Mucosa of rectum (tissue), 2 donors: Measurements from ENCODE around the gene EXOC6B.

Experiments used
- H3K27ac ChIP-seq, 2 donors: one replicate each; pipeline ENCODE4 v1.7.0; 2013; ENCODE audit warnings: inconsistent platforms in 2 of 2, low read depth in 2 of 2, low read length in 2 of 2
- H3K27me3 ChIP-seq, 2 donors: one replicate each; pipeline ENCODE4 v1.7.0; 2013; ENCODE audit warnings: low read length in 2 of 2; ENCODE audit not compliant: control insufficient read depth in 2 of 2, insufficient read depth in 2 of 2
- H3K36me3 ChIP-seq, 2 donors: one replicate each; pipeline ENCODE4 v1.7.0; 2013; ENCODE audit warnings: low read length in 2 of 2; ENCODE audit not compliant: control insufficient read depth in 2 of 2, insufficient read depth in 2 of 2
- H3K4me1 ChIP-seq, 2 donors: one replicate each; pipeline ENCODE4 v1.7.0; 2013; ENCODE audit warnings: low read length in 2 of 2, mild to moderate bottlenecking in 1 of 2; ENCODE audit not compliant: control insufficient read depth in 2 of 2, insufficient read depth in 2 of 2
- H3K4me3 ChIP-seq, 2 donors: one replicate each; pipeline ENCODE4 v1.7.0; 2013; ENCODE audit warnings: low read length in 2 of 2
- H3K9ac ChIP-seq, 2 donors: one replicate each; pipeline ENCODE4 v1.7.0; 2013; ENCODE audit warnings: low read length in 2 of 2, low read depth in 1 of 2, mild to moderate bottlenecking in 1 of 2
- H3K9me3 ChIP-seq, 2 donors: one replicate each; pipeline ENCODE4 v1.7.0; 2013; ENCODE audit warnings: low read length in 2 of 2; ENCODE audit not compliant: control insufficient read depth in 2 of 2
- donor health status: healthy.
- donor health status: Normal muscosa, but diverticular disease.

The EXOC6B gene

DNA sequence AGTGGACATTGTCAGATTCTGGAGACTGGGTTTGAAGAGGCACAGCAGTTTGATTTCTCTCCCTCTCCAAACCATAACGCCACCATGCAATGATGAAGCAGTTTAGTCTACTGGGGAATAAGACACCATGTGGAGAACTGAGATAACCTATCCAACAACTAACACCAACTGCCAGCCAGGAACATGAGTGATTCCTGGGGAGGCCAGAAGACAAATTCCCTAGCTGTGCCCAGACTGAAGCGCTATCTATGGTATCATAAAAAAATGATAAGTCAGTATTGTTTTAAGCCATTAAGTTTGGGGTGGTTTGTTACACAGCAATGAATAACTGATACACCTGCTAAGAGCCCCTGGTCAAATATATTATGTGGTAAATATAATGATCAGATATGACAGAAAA, 129.3 kb downstream of the EXOC6B start:
- Histone ChIP-seq H3K9ac (no peak overlapping the region), H3K27me3 (no peaks in the 10 kb centered on the region), H3K4me3 (no peak overlapping the region), H3K9me3 (no peaks in the 10 kb centered on the region), H3K4me1 (peaks cover 6 to 7% of the 10 kb centered on the region in 2 donors), H3K36me3 (no peaks in the 10 kb centered on the region), H3K27ac (no peak overlapping the region)

- peaks cover 6 to 7% of the 10 kb centered on the region in 2 donors for H3K4me1 ChIP-seq
- H3K9me3 ChIP-seq, result no peaks in the 10 kb centered on the region
- H3K36me3 ChIP-seq, result no peaks in the 10 kb centered on the region
- no peaks in the 10 kb centered on the region for H3K27me3 ChIP-seq
- H3K27ac ChIP-seq, result no peak overlapping the region
- no peak overlapping the region for H3K4me3 ChIP-seq
- no peak overlapping the region for H3K9ac ChIP-seq
These were observed 130.2 kb downstream of the EXOC6B start for GRCh38 chr2:72695676-72696075.

GRCh38 chr2:72694715-72695496, 130.9 kb downstream of the EXOC6B start:
- Histone ChIP-seq H3K9me3 (no peaks in the 10 kb centered on the region), H3K9ac (no peak overlapping the region), H3K27me3 (no peaks in the 10 kb centered on the region), H3K36me3 (no peaks in the 10 kb centered on the region), H3K4me1 (peaks cover 6 to 7% of the 10 kb centered on the region in 2 donors), H3K27ac (no peak overlapping the region), H3K4me3 (no peak overlapping the region)

DNA sequence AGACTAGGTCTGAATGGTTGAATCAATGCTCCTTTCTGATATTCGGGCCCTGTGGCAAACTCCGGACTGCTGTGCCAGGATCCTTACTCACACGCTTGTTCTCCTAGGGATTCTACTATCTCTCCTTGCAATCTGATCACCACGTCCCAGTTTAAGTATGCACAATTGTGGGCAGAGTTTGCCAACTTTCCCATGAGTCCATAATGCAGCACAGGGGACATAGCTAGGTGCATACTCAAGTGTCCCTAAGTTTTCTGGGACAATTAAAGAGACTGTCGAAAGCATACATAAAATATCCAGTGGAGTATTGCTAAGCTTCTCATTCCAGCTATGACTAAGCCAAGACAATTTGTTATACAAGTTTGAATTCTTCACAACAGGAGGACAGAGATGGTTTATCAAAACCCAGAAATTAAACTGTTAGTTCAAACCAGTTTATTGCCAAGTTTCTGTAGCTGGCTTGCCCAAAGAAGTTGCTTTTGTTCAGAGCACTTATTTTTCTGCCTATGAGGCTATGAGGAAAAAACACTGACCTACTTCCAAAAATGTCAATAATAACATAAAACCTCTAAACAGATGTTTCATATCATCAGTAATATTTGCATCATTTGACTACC, 136.1 kb downstream of the EXOC6B start:
- H3K4me3 ChIP-seq, result no peak overlapping the region
- H3K36me3 ChIP-seq, result no peaks in the 10 kb centered on the region
- no peak overlapping the region for H3K27ac ChIP-seq
- no peaks in the 10 kb centered on the region for H3K27me3 ChIP-seq
- peaks cover 2% of the 10 kb centered on the region in 2 donors for H3K4me1 ChIP-seq
- H3K9me3 ChIP-seq, result no peaks in the 10 kb centered on the region
- H3K9ac ChIP-seq, result no peak overlapping the region

DNA sequence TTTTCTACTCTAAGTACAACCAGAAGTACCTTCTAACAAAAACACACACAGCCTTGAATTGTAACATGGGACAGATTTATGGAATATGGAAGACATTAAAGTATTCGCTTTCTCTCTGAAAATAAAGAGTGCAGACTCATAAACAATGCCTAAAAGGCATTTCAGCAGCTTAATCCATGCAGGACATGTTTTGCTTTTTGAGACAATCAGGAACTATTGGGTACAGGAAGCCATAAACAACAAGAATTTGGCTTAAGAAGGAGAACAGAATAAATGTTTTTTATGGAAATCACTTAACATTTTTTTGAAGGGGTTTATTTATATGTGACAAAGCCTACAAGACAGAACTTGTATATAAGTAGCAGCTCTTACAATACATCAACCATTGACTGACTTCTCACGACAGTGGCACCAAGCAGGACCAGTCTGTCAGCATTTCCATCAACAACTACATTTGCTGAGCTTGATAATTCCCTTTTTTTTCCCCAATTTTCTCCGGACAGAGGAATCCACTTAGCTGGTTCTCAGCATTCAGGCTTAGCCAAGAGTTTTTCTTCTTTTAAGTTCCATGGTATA, 140.1 kb downstream of the EXOC6B start:
- H3K27ac ChIP-seq, result no peak overlapping the region
- no peaks in the 10 kb centered on the region for H3K36me3 ChIP-seq
- no peaks in the 10 kb centered on the region for H3K27me3 ChIP-seq
- no peaks in the 10 kb centered on the region for H3K9me3 ChIP-seq
- no peak overlapping the region for H3K4me3 ChIP-seq
- H3K4me1 ChIP-seq, result no peaks in the 10 kb centered on the region
- H3K9ac ChIP-seq, result no peak overlapping the region

- H3K36me3 ChIP-seq, result no peaks in the 10 kb centered on the region
- no peaks in the 10 kb centered on the region for H3K9me3 ChIP-seq
- H3K9ac ChIP-seq, result no peak overlapping the region
These were observed 143.8 kb downstream of the EXOC6B start for GRCh38 chr2:72682061-72682460.

DNA sequence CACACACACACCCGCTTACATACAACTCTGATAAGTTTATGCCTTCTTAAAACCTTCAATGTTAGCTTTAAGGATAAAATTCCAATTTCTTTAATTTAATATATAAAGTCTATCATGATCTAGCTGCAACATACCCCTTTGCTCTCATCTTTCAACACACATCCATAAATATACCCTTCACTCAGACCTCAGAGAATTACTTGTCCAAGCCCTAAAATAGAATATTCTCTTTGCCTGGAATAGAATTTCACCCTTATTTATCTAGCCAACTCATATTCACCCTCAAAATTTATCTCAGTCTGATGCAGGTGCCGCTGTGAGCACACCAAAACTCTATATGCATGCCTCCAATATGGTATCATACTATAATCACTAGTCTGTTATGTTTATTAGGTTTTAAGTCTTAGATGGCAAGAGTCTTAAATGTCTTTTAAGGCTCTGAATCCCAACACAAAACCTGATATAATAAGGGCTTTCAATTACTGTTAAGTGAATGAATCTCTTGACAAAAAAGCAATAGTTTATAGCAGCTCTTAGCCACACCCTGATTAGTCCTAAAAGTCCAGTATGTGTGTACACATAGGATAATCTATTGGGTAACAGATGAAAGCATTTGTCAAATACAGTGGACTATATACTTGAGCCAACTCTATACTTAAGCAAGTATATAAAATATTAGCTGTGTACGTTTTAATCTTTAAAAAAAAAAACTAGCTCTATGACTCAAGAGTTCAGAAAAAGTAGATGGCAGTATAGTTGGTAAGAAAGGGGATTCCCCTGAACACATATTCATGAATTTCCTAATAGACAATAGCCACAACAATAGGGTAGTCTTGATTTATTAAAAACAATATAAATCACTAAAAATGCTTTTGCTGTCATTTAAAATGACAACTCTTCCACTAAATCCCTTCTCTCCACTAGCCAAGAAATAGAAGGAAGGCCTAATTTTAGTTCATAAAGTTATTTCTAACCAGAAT, 144.5 kb downstream of the EXOC6B start:
- H3K27ac ChIP-seq, result no peak overlapping the region
- no peaks in the 10 kb centered on the region for H3K9me3 ChIP-seq

More at GRCh38 chr2:72682061-72682460, 143.8 kb downstream of the EXOC6B start:
- no peaks in the 10 kb centered on the region for H3K27me3 ChIP-seq
- H3K4me1 ChIP-seq, result no peaks in the 10 kb centered on the region
- H3K4me3 ChIP-seq, result no peak overlapping the region
- H3K27ac ChIP-seq, result no peak overlapping the region

DNA sequence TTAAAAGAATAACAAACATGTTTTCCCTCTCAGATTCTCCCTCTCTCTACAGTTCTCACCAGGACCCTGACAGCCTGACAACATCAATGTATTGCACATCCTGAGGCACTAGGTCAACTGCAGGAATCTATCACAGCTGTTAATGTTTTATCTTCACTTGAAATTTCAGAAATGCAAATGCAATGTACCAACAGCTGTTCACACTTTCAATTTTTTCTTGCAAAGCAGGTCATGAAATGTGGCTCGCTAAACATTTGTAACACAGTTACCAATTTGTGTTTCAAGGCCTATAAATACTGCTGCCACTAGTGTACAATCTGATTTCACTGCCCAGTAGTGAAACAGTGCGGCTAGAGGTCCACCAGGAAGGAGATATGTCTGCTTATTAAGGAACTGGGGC, 147.8 kb downstream of the EXOC6B start:
- H3K9me3 ChIP-seq, result no peaks in the 10 kb centered on the region
- no peaks in the 10 kb centered on the region for H3K27me3 ChIP-seq
- no peak overlapping the region for H3K4me3 ChIP-seq
- no peaks in the 10 kb centered on the region for H3K4me1 ChIP-seq
- no peak overlapping the region for H3K9ac ChIP-seq
- no peaks in the 10 kb centered on the region for H3K36me3 ChIP-seq
- H3K27ac ChIP-seq, result no peak overlapping the region

More for the DNA sequence above, 144.5 kb downstream of the EXOC6B start:
- Histone ChIP-seq H3K27me3 (no peaks in the 10 kb centered on the region), H3K9ac (no peak overlapping the region), H3K4me1 (no peaks in the 10 kb centered on the region), H3K36me3 (no peaks in the 10 kb centered on the region), H3K4me3 (no peak overlapping the region)

GRCh38 chr2:72676341-72677025, 149.3 kb downstream of the EXOC6B start:
- no peak overlapping the region for H3K4me3 ChIP-seq
- no peaks in the 10 kb centered on the region for H3K36me3 ChIP-seq
- no peak overlapping the region for H3K9ac ChIP-seq
- no peaks in the 10 kb centered on the region for H3K9me3 ChIP-seq
- H3K4me1 ChIP-seq, result no peaks in the 10 kb centered on the region
- no peaks in the 10 kb centered on the region for H3K27me3 ChIP-seq
- no peak overlapping the region for H3K27ac ChIP-seq
